ENCODE data around the gene FGFR4. TPM values are rescaled to one million over a fixed set of nuclear protein-coding genes. Genes with fewer than 3 reads are reported as not detected.

Gene FGFR4
- total and polyA plus RNA-seq, 2 of the 8 experiments (the other 6 are each of a cell fraction or from before 2014, with no cell fraction given), result 61.4 to 88.4 TPM

- Histone ChIP-seq H4K20me1 (replicated peaks in 1 of 2; ENCODE audit: control insufficient read depth in 1 of 2, insufficient read depth in 2 of 2, low read length in 2 of 2) (peaks cover 17 to 26% of the 10 kb centered on the region in 2 experiments), H3K79me2 (ENCODE audit: control insufficient read depth in 1 of 2, insufficient read depth in 2 of 2, low read length in 2 of 2) (peaks cover 31 to 100% of the 10 kb centered on the region in 2 experiments), H3K27ac (ENCODE audit: low read depth, low read length) (no peak overlapping the region), H3K4me1 (replicated peaks in 1 of 4; ENCODE audit: control insufficient read depth in 3 of 4, insufficient read depth in 4 of 4, low read length in 3 of 4) (peaks cover 0 to 3% (median 0%) of the 10 kb centered on the region in 4 experiments; a peak in 1 of 7 replicates), H2BK15ac (ENCODE audit: low read length) (no peak overlapping the region), H3K23me2 (ENCODE audit: low read depth, low read length) (0 out of 2 replicates have a peak, but pooled peaks cover 2% of the 10 kb centered on the region), H2AFZ (ENCODE audit: low read length) (no peak overlapping the region), H3K4me3 (ENCODE audit: extremely low read depth in 1 of 4, insufficient read depth in 2 of 4, low read depth in 3 of 4, low read length in 4 of 4) (no peak overlapping the region), H4K8ac (ENCODE audit: extremely low read depth, insufficient read depth, low read length) (no peak overlapping the region), H3K4ac (replicated peaks; ENCODE audit: insufficient read length, low read depth, low read length) (no peak overlapping the region), H3K18ac (ENCODE audit: extremely low read depth, low read length) (no peak overlapping the region), H3K23ac (ENCODE audit: insufficient read length) (no peak overlapping the region), H3K27me3 (replicated peaks in 1 of 4; ENCODE audit: control insufficient read depth in 3 of 4, extremely low read depth in 1 of 4, insufficient read depth in 3 of 4, low read length in 3 of 4) (no peaks in the 10 kb centered on the region), H4K91ac (replicated peaks; ENCODE audit: insufficient read length, low read length) (no peak overlapping the region), H3K56ac (replicated peaks; ENCODE audit: insufficient read length, low read depth, low read length) (no peak overlapping the region), H3K14ac (ENCODE audit: insufficient read length) (no peak overlapping the region), H3K36me3 (ENCODE audit: control insufficient read depth in 2 of 4, insufficient read depth in 4 of 4, low read length in 3 of 4) (peaks cover 6 to 62% (median 28%) of the 10 kb centered on the region in 4 experiments; a peak in 6 of 8 replicates), H2BK120ac (replicated peaks; ENCODE audit: low read depth, low read length) (no peak overlapping the region), H3K9ac (replicated peaks in 1 of 4; ENCODE audit: extremely low read depth in 1 of 4, low read depth in 3 of 4, low read length in 3 of 4) (no peak overlapping the region), H2BK5ac (ENCODE audit: low read depth, low read length) (no peak overlapping the region), H4K5ac (ENCODE audit: insufficient read length, low read depth, low read length) (no peak overlapping the region), H2AK5ac (ENCODE audit: low read depth, low read length) (no peak overlapping the region), H3K9me3 (ENCODE audit: insufficient read depth in 2 of 2, low read depth in 1 of 2, low read length in 1 of 2) (no peaks in the 10 kb centered on the region), H2BK12ac (ENCODE audit: low read depth, low read length) (no peak overlapping the region), H3K4me2 (ENCODE audit: insufficient read depth in 1 of 2, low read depth in 2 of 2, low read length in 2 of 2) (no peak overlapping the region), H3K79me1 (ENCODE audit: low read depth, low read length) (peaks cover 5% of the 10 kb centered on the region; the same call in 1 of the 2 replicates), H2BK20ac (ENCODE audit: low read length) (no peak overlapping the region)
- WGBS, 2 experiments (ENCODE audit: extremely low coverage in 1 of 2, insufficient coverage in 1 of 2, insufficient read length in 1 of 2, insufficient replicate concordance in 2 of 2, low coverage in 1 of 2, low lambda C conversion rate in 2 of 2, missing lambda C conversion rate in 1 of 2), result 94% methylated on average over 2 of the region's 2 CpGs; no CpG with 5 or more reads in 1 of the 2 experiments
- FAIRE-seq, result no peak
- ChIA-PET POLR2A (ENCODE audit: partially characterized antibody) (interaction anchor here (1.6 to 14.2 kb wide), 5 partner anchors 9 to 24 kb away, joined by 3 to 139 read pairs (median 20); partner anchors contain the start of gene NSD1), CTCF (ENCODE audit: partially characterized antibody) (interaction anchor here (0.5 to 2.4 kb wide), 3 partner anchors 16 to 160 kb away, joined by 3 to 9 read pairs (median 3); no protein-coding TSS in a partner anchor)
- DNase-seq (ENCODE audit: low read depth in 1 of 2, low spot score in 2 of 2), result no peak
- TF ChIP-seq ATF2 (IDR thresholded peaks at IDR 0.05; ENCODE audit: low read length) (no peak), RAD21 (IDR thresholded peaks at IDR 0.05 in 1 of 2, conservative IDR thresholded peaks at IDR 0.05 in 1 of 2; ENCODE audit: low read depth in 2 of 2, low read length in 2 of 2) (no peak), RNF2 (IDR thresholded peaks at IDR 0.05; ENCODE audit: borderline replicate concordance, low read depth, low read length, missing control alignments, poor library complexity, severe bottlenecking) (no peak), SP1 (IDR thresholded peaks at IDR 0.05; ENCODE audit: low read depth, low read length) (no peak), CEBPB (IDR thresholded peaks at IDR 0.05; ENCODE audit: low read depth, low read length) (no peak), GTF2F1 (IDR thresholded peaks at IDR 0.05; ENCODE audit: borderline replicate concordance, low read depth, low read length) (no peak), GABPA (IDR thresholded peaks at IDR 0.05; ENCODE audit: borderline replicate concordance, insufficient read depth, low read length) (no peak), TAF7 (optimal IDR thresholded peaks at IDR 0.05; ENCODE audit: borderline replicate concordance, low read depth, low read length) (no peak)
- TF ChIP-seq, protein P1, sequence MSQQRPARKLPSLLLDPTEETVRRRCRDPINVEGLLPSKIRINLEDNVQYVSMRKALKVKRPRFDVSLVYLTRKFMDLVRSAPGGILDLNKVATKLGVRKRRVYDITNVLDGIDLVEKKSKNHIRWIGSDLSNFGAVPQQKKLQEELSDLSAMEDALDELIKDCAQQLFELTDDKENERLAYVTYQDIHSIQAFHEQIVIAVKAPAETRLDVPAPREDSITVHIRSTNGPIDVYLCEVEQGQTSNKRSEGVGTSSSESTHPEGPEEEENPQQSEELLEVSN (IDR thresholded peaks at IDR 0.05), result no peak
Observed at GRCh38 chr5:177142098-177142611, 55.4 kb downstream of the FGFR4 start.
